Colonic mucosa (tissue), 4 donors: ENCODE results near the gene ZYG11A. TPM values are rescaled to one million over a fixed set of nuclear protein-coding genes. Genes with fewer than 3 reads are reported as not detected.
"Not testable (repeated sequence)": the region's sequence is repeated elsewhere in the genome, so short reads cannot be mapped to it uniquely, and the experiment has no call there.

Experiments used
- DNase-seq: peaks from one replicate; pipeline ENCODE4 v3.0.0-alpha.2; 2020
- H3K27ac ChIP-seq: fragments of 200-600 bp; one replicate; pipeline ENCODE4 v1.8.0; 2021
- H3K27me3 ChIP-seq: fragments of 200-600 bp; one replicate; pipeline ENCODE4 v1.8.0; 2021
- H3K36me3 ChIP-seq: fragments of 200-600 bp; one replicate; pipeline ENCODE4 v1.8.0; 2021
- H3K4me1 ChIP-seq: fragments of 200-600 bp; one replicate; pipeline ENCODE4 v1.8.0; 2021; ENCODE audit warnings: mild to moderate bottlenecking
- H3K4me3 ChIP-seq: fragments of 200-600 bp; one replicate; pipeline ENCODE4 v1.8.0; 2021
- H3K9ac ChIP-seq, 2 donors: one replicate each; pipeline ENCODE4 v1.7.0; 2013; ENCODE audit warnings: control low read depth in 2 of 2, low read depth in 2 of 2, low read length in 2 of 2
- H3K9me3 ChIP-seq: fragments of 200-600 bp; one replicate; pipeline ENCODE4 v1.8.0; 2021
- CTCF ChIP-seq: fragments of 200-600 bp; IDR thresholded peaks from one replicate; pipeline ENCODE4 v1.8.0; 2022; ENCODE audit warnings: antibody characterized with exemption, mild to moderate bottlenecking
- intact Hi-C: fragments of 100-400 bp; cut with DNase I; formaldehyde crosslinking; loops from one replicate; pipeline ENCODE4 v1.14.1; 2022
- total RNA-seq, 2 donors: library from RNA; stranded (reverse); fragmentation: NEBNext Ultra II Directional in 1 of 2; extraction: Animal tissue kit (Norgen Biotek cat#: 25700) in 1 of 2; gene quantifications; one replicate each; pipeline ENCODE4 v1.2.1, GENCODE V29; 2021
- donor health status: healthy.
- donor health status: DM: no; HTN: no; CAD: no.
- donor health status: DM: no; HTN: no; CAD: no.

The ZYG11A gene
- under 1 TPM; 0.05 to 0.22 TPM for total RNA-seq

DNA sequence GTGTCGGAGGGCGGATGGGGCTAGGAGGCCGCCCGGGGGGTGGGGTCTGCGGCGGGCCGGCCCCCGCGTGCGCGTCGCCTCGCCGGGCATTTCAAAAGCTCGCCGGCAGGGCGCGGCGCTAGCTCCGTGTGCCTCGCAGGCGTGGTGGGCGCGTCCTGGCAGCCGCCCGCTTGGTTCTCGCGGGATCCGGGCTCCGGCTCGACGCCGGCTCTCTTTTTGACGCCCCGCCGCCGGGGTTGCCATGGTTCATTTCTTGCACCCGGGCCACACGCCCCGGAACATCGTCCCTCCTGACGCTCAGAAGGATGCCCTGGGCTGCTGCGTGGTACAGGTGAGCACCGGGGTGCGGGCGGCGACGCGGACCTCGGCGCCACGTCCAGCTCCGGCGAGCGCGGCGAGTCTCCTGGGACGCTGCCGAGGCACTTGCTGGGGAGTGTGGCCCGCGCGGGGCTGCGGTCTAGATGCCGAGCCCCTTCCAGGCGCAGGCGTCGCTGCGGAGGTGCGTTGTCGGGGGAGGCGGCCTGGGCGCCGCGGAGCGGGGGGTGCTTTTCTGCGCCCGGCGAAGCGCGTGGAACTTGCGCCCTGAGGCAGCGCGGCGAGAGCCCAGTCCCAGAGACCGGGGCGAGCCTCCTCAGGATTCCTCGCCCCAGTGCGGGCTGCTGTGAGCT lies at the start of gene ZYG11A:
Gene ZYG11A, plus strand, starts transcription at position 118 of the 668 bp plus-strand sequence. Its CDS starts 124 bp downstream, at position 242.
- no peak for TF ChIP-seq CTCF
- intact Hi-C loops, result no loop called here
- no peak within 1 kb of the TSS for H3K27ac ChIP-seq
- H3K36me3 ChIP-seq, result no peaks in the 10 kb centered on the region
- peak within 1 kb of the TSS; percentile 31 for H3K4me3 ChIP-seq
- peaks cover 6% of the 10 kb centered on the region for H3K4me1 ChIP-seq
- H3K9me3 ChIP-seq, result no peaks in the 10 kb centered on the region
- peak; percentile 50 for DNase-seq
- peaks cover 17% of the 10 kb centered on the region for H3K27me3 ChIP-seq
- H3K9ac ChIP-seq, result peak within 1 kb of the TSS in 1 of 2 donors; percentile 35

DNA sequence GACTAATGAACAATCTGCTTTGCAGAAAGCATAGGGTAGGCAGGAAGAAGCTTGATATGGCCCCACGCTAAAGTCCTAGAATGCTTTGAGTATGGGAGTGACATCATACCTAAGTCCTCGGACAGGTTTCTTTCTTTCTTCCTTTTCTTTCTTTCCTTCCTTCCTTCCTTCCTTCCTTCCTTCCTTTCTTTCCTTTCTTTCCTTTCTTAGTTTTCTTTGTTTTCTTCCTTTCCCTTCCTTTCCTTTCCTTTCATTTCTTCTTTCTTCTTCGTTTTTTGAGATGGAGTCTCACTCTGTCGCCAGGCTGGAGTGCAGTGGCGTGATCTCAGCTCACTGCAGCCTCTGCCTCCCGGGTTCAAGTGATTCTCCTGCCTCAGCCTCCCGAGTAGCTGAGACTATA lies 48.8 kb upstream of the ZYG11A start:
- H3K4me3 ChIP-seq, H3K36me3 ChIP-seq, H3K9ac ChIP-seq, intact Hi-C loops, DNase-seq, H3K4me1 ChIP-seq, H3K27ac ChIP-seq, H3K27me3 ChIP-seq, H3K9me3 ChIP-seq: not testable (repeated sequence)

DNA sequence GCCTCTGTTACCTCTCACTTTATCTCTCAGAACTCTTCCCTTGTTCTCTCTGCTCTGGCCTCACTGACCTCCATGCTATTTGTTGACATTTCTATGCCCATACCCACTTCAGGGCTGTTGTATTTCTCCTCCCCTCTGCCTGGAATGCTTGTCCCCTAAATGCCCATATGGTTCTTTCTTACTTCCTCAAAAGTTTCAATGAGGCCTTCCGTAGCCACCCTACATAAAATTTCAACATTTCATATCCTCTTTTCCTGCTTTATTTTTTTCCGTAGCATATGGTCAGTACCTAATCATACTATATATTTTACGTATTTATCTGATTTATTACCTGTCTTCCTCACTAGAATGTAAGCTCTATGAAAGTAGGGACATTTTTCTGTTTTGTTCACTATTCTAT lies 47.1 kb upstream of the ZYG11A start:
- no peak overlapping the region for H3K9ac ChIP-seq
- intact Hi-C loops, result no loop called here
- no peaks in the 10 kb centered on the region for H3K27me3 ChIP-seq
- no peaks in the 10 kb centered on the region for H3K36me3 ChIP-seq
- no peaks in the 10 kb centered on the region for H3K4me1 ChIP-seq
- no peak overlapping the region for H3K27ac ChIP-seq
- no peak for DNase-seq
- H3K4me3 ChIP-seq, result no peak overlapping the region
- no peak for TF ChIP-seq CTCF
- H3K9me3 ChIP-seq, result no peaks in the 10 kb centered on the region

DNA sequence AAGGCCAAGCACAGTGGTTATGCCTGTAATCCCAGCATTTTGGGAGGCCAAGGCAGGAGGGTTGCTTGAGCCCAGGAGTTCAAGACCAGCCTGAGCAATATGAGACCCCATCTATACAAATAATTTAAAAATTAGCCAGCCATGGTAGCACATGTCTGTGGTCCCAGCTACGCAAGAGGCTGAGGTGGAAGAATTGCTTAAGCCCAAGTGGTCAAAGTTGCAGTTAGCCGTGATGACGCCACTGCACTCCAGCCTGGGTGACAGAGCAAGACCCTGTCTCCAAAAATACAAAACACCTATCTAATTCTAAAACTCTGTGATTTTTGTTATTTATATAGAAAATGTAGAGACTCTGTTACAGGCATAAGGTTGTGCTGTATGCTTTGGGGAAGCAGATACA lies 44.2 kb upstream of the ZYG11A start:
- Histone ChIP-seq H3K4me3 (no peak overlapping the region), H3K27ac (no peak overlapping the region), H3K9me3 (no peaks in the 10 kb centered on the region), H3K36me3 (no peaks in the 10 kb centered on the region), H3K4me1 (no peaks in the 10 kb centered on the region), H3K9ac (no peak overlapping the region), H3K27me3 (no peaks in the 10 kb centered on the region)
- intact Hi-C loops, result no loop called here
- no peak for DNase-seq
- TF ChIP-seq CTCF, result no peak

GRCh38 chr1:52801011-52801410 lies 41.5 kb upstream of the ZYG11A start:
- TF ChIP-seq CTCF, result no peak
- H3K9me3 ChIP-seq, result no peaks in the 10 kb centered on the region
- H3K27ac ChIP-seq, result no peak overlapping the region
- no peak for DNase-seq
- H3K27me3 ChIP-seq, result no peaks in the 10 kb centered on the region
- intact Hi-C loops, result no loop called here
- H3K4me1 ChIP-seq, result no peaks in the 10 kb centered on the region
- H3K9ac ChIP-seq, result no peak overlapping the region
- no peaks in the 10 kb centered on the region for H3K36me3 ChIP-seq
- no peak overlapping the region for H3K4me3 ChIP-seq

- DNase-seq, H3K27me3 ChIP-seq, H3K36me3 ChIP-seq, intact Hi-C loops, H3K27ac ChIP-seq, H3K4me3 ChIP-seq, H3K9ac ChIP-seq, H3K9me3 ChIP-seq, H3K4me1 ChIP-seq: not testable (repeated sequence)
These were observed 38.5 kb upstream of the ZYG11A start for GRCh38 chr1:52804083-52804482.
